Progenitor cell of endocrine pancreas (in vitro differentiated cells): ENCODE measurements around the gene TNP2. TPM values are rescaled to one million over a fixed set of nuclear protein-coding genes. Genes with fewer than 3 reads are reported as not detected.

Experiments
- DNase-seq: peaks from one replicate; pipeline ENCODE4 v3.0.0; 2021; ENCODE audit warnings: low spot score; ENCODE audit not compliant: unreplicated experiment
- H3K27ac Mint-ChIP-seq: 2 replicates; pipeline ENCODE4 v1.8.0; 2021; ENCODE audit warnings: mild to moderate bottlenecking, moderate library complexity, mixed read lengths
- H3K27me3 Mint-ChIP-seq: 2 replicates; pipeline ENCODE4 v1.8.0; 2021; ENCODE audit warnings: mixed read lengths
- H3K36me3 Mint-ChIP-seq: 2 replicates; pipeline ENCODE4 v1.8.0; 2022; ENCODE audit warnings: mixed read lengths; ENCODE audit not compliant: insufficient read depth
- H3K4me1 Mint-ChIP-seq: 2 replicates; pipeline ENCODE4 v1.8.0; 2021; ENCODE audit warnings: low read depth, mixed read lengths
- H3K4me3 Mint-ChIP-seq: 2 replicates; pipeline ENCODE4 v1.8.0; 2021; ENCODE audit warnings: low read depth, mild to moderate bottlenecking, moderate library complexity, mixed read lengths
- H3K9me3 Mint-ChIP-seq: 2 replicates; pipeline ENCODE4 v1.8.0; 2021; ENCODE audit warnings: low read depth, mixed read lengths
- CTCF ChIP-seq: fragments of 200-600 bp; sonication (generic); IDR thresholded peaks from one replicate; pipeline ENCODE4 v1.5.0; 2021; ENCODE audit warnings: antibody characterized with exemption, mild to moderate bottlenecking; ENCODE audit not compliant: unreplicated experiment
- total RNA-seq: library from RNA; stranded (reverse); gene quantifications from 2 replicates; pipeline ENCODE4 v1.2.1, GENCODE V29; 2021

TNP2 gene
- total RNA-seq, 1 donor from 2014 or later, result not detected

- no peaks in the 10 kb centered on the region for H3K9me3 Mint-ChIP-seq
- H3K27me3 Mint-ChIP-seq, result no peaks in the 10 kb centered on the region
- H3K4me3 Mint-ChIP-seq, result no peak overlapping the region
- H3K4me1 Mint-ChIP-seq, result peaks cover 23% of the 10 kb centered on the region
- H3K36me3 Mint-ChIP-seq, result no peaks in the 10 kb centered on the region
- DNase-seq, result no peak
- no peak for TF ChIP-seq CTCF
- no peak overlapping the region for H3K27ac Mint-ChIP-seq
These were observed 29.2 kb upstream of the TNP2 start for GRCh38 chr16:11298143-11298900.

DNA sequence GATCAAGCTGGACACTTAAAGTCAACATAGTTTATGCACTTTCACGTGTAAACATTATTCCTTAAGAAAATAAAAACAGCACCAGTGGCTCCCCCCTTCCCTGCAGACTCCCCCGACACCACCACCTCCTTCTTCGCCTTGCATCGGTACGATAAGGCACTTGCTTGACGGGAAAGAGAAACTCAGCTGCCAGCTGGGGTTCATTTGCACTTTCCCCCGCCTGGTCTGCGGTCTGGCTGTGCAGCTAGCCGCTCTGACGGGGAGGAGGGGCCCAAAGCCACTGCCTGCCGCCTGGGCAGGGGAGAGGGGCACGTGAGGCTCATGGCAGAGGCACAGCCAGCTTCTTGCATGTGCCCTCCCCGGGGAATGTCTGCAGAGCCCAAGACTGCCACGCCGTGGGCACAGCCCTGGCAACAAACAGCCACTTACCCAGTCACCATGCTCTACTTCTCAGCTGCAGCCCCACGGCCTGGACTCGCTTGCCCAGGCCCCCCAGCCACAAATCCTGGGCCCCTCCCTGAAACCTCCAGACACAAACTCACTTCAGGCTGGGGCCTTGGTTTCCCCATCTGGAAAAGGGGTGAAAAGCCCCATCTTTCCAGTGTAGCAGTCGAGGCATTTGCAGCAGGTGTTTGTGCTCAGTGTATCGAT is 28.5 kb upstream of the TNP2 start:
- Mint-ChIP-seq H3K4me3 (no peak overlapping the region), H3K9me3 (no peaks in the 10 kb centered on the region), H3K27me3 (no peaks in the 10 kb centered on the region), H3K27ac (no peak overlapping the region), H3K36me3 (no peaks in the 10 kb centered on the region), H3K4me1 (peaks cover 25% of the 10 kb centered on the region)
- no peak for TF ChIP-seq CTCF
- DNase-seq, result peak; percentile 26

- TF ChIP-seq CTCF, result no peak
- DNase-seq, result no peak
- Mint-ChIP-seq H3K9me3 (no peaks in the 10 kb centered on the region), H3K4me3 (no peak overlapping the region), H3K36me3 (no peaks in the 10 kb centered on the region), H3K27ac (peak overlapping the region; percentile 81), H3K27me3 (no peaks in the 10 kb centered on the region), H3K4me1 (peaks cover 26% of the 10 kb centered on the region)
These were observed 27.8 kb upstream of the TNP2 start for GRCh38 chr16:11296706-11297491.

DNA sequence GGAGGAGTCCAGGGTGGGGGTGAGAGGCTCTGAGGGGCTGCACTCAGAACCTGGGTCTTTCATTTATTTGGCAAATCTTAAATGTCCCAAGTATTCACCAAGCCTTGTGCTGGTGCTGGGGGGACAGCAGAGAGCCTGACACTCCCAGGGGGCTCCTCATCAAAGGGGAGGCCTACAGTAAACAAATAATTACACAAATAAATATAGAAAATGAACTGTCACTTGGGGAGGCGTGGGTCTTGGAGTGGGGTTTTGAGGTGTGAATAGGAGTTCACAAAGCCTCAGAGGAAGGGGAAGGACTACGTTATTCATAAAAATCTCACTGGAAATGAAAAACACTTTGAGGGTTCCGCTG is 27.2 kb upstream of the TNP2 start:
- H3K36me3 Mint-ChIP-seq, result no peaks in the 10 kb centered on the region
- no peak for DNase-seq
- H3K4me1 Mint-ChIP-seq, result peaks cover 27% of the 10 kb centered on the region
- H3K27me3 Mint-ChIP-seq, result no peaks in the 10 kb centered on the region
- no peaks in the 10 kb centered on the region for H3K9me3 Mint-ChIP-seq
- no peak for TF ChIP-seq CTCF
- peak overlapping the region; percentile 81 for H3K27ac Mint-ChIP-seq
- H3K4me3 Mint-ChIP-seq, result no peak overlapping the region

GRCh38 chr16:11295672-11296071 is 26.5 kb upstream of the TNP2 start:
- no peak for TF ChIP-seq CTCF
- H3K27me3 Mint-ChIP-seq, result no peaks in the 10 kb centered on the region
- peaks cover 28% of the 10 kb centered on the region for H3K4me1 Mint-ChIP-seq

More at GRCh38 chr16:11295672-11296071, 26.5 kb upstream of the TNP2 start:
- DNase-seq, result no peak
- no peak overlapping the region for H3K27ac Mint-ChIP-seq
- no peaks in the 10 kb centered on the region for H3K9me3 Mint-ChIP-seq
- H3K36me3 Mint-ChIP-seq, result no peaks in the 10 kb centered on the region
- no peak overlapping the region for H3K4me3 Mint-ChIP-seq
